Spleen (tissue), 7 donors: ENCODE measurements around the gene HOXB4.

ENCODE experiments used
- CTCF ChIP-seq, 11 experiments: fragments of 200-600 bp in 7 of 11; fragments of 450-650 bp in 4 of 11; sonication (generic) in 4 of 11; IDR thresholded peaks in 8 of 11; conservative IDR thresholded peaks in 3 of 11; 1 replicate in 7 of 11; 2 replicates in 4 of 11; pipeline versions ENCODE4 v1.4.0 to v1.8.0; 2016 to 2021; ENCODE audit warnings: antibody characterized with exemption in 11 of 11, inconsistent platforms in 4 of 11, mild to moderate bottlenecking in 1 of 11
- POLR2A ChIP-seq, 3 donors: fragments of 450-650 bp; IDR thresholded peaks; one replicate each; pipeline ENCODE4 v1.5.1; 2017; ENCODE audit warnings: antibody characterized with exemption in 3 of 3, mild to moderate bottlenecking in 1 of 3
- POLR2AphosphoS5 ChIP-seq, 3 donors: sonication (generic); formaldehyde crosslinking; IDR thresholded peaks; one replicate each; pipeline ENCODE4 v1.5.1; 2017; ENCODE audit warnings: antibody characterized with exemption in 3 of 3
- donor health status: DM: no; HTN: no; CAD: no; lungs with moderate emphysema.
- donor health status: DM: no; HTN: no; CAD: no.
- donor health status: DM: no; HTN: no; CAD: no.

GRCh38 chr17:48618256-48618896 lies 40.2 kb upstream of the HOXB4 start:
- TF ChIP-seq CTCF (IDR thresholded peaks at IDR 0.05 in 8 of 11, conservative IDR thresholded peaks at IDR 0.05 in 3 of 11): peak; percentile 92 to 99 (median 96)
- TF ChIP-seq POLR2AphosphoS5 (IDR thresholded peaks at IDR 0.05): peak; percentile 47 to 64 (median 63)
- TF ChIP-seq POLR2A (IDR thresholded peaks at IDR 0.05): no peak
